ENCODE data around the gene CDK5RAP2.

CDK5RAP2 gene

DNA sequence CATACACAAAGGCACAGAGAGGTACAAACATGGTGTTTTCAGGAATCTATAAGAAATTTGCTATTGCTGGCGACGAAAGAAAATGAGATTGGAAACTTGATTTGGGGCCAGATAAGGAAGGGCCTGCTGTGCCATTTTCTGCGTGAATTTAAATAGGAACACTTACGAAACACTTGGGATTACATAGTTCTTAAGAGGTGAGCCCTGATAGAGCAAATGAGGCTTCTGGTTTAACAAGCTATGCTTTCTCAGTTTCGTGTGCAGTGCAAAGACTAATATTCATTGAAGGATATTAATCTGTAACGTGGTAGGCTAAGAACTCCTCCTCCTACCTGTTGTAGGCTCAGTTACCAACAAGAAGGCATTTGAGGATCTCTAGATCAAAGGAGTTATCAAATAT, 93.1 kb downstream of the CDK5RAP2 start:
- Histone ChIP-seq H2BK5ac (ENCODE audit: low read length) (no peak overlapping the region), H2AFZ (ENCODE audit: low read length) (no peak overlapping the region), H2BK15ac (ENCODE audit: low read length) (no peak overlapping the region), H2BK12ac (ENCODE audit: low read length) (no peak overlapping the region), H3K23ac (ENCODE audit: low read depth, low read length, poor library complexity) (no peak overlapping the region), H3K27me3 (ENCODE audit: control insufficient read depth in 3 of 3, insufficient read depth in 3 of 3, low read depth in 1 of 3, low read length in 3 of 3) (no peaks in the 10 kb centered on the region), H4K8ac (ENCODE audit: low read depth, low read length) (no peak overlapping the region), H3K4ac (ENCODE audit: low read length) (no peak overlapping the region), H3K4me1 (ENCODE audit: control insufficient read depth in 2 of 2, insufficient read depth in 1 of 2, low read depth in 1 of 2, low read length in 2 of 2) (no peaks in the 10 kb centered on the region), H3K18ac (ENCODE audit: low read length) (no peak overlapping the region), H3K9ac (ENCODE audit: low read depth, low read length, poor library complexity) (no peak overlapping the region), H4K91ac (ENCODE audit: low read depth, low read length, poor library complexity) (no peak overlapping the region), H3K4me2 (ENCODE audit: insufficient read depth, low read length, poor library complexity, severe bottlenecking) (no peak overlapping the region), H3K27ac (replicated peaks; ENCODE audit: low read length) (no peak overlapping the region), H3K79me1 (ENCODE audit: low read depth, low read length) (no peaks in the 10 kb centered on the region), H3K9me3 (replicated peaks in 1 of 2; ENCODE audit: control insufficient read depth in 2 of 2, insufficient read depth in 1 of 2, low read depth in 1 of 2, low read length in 2 of 2) (no peaks in the 10 kb centered on the region), H2AK5ac (ENCODE audit: low read depth, low read length) (no peak overlapping the region), H3K14ac (ENCODE audit: low read length) (no peak overlapping the region), H2BK120ac (ENCODE audit: low read depth, low read length) (no peak overlapping the region), H3K4me3 (ENCODE audit: low read length in 2 of 2) (no peak overlapping the region), H3K36me3 (replicated peaks in 1 of 2; ENCODE audit: control insufficient read depth in 2 of 2, insufficient read depth in 2 of 2, low read length in 2 of 2) (peaks cover 32 to 95% of the 10 kb centered on the region in 2 donors)
- DNase-seq (ENCODE audit: low spot score) = no peak
- no CpG with 5 or more reads among the region's 6 CpGs for WGBS, 2 donors (ENCODE audit: extremely low coverage in 2 of 2, insufficient read length in 2 of 2, insufficient replicate concordance in 1 of 2)

DNA sequence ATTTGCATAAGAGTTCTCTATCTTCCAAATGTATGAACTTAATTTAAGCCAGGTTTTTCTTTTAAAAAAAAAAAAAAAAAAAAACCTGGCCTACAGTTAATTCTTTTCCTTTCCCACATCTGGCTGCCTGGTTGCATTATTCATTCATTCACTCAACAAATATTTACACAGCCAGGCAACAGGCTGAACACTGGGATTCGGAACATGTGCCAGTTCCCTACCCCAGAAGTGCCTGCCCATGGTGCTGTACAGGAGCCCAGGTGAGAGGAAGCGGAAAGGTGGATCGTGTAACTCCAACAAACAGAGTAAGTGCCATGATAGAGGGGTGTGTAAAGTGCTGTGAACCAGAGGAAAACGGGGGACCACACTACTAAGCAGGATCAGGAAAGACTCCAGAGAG, 93.6 kb downstream of the CDK5RAP2 start:
- DNase-seq (ENCODE audit: low spot score) = no peak
- Histone ChIP-seq H3K9me3 (replicated peaks in 1 of 2; ENCODE audit: control insufficient read depth in 2 of 2, insufficient read depth in 1 of 2, low read depth in 1 of 2, low read length in 2 of 2) (no peaks in the 10 kb centered on the region), H2AK5ac (ENCODE audit: low read depth, low read length) (no peak overlapping the region), H3K4me1 (ENCODE audit: control insufficient read depth in 2 of 2, insufficient read depth in 1 of 2, low read depth in 1 of 2, low read length in 2 of 2) (no peaks in the 10 kb centered on the region), H3K14ac (ENCODE audit: low read length) (no peak overlapping the region), H2BK120ac (ENCODE audit: low read depth, low read length) (no peak overlapping the region), H3K36me3 (replicated peaks in 1 of 2; ENCODE audit: control insufficient read depth in 2 of 2, insufficient read depth in 2 of 2, low read length in 2 of 2) (peaks cover 32 to 95% of the 10 kb centered on the region in 2 donors), H2BK15ac (ENCODE audit: low read length) (no peak overlapping the region), H3K4me2 (ENCODE audit: insufficient read depth, low read length, poor library complexity, severe bottlenecking) (no peak overlapping the region), H2BK12ac (ENCODE audit: low read length) (no peak overlapping the region), H3K4ac (ENCODE audit: low read length) (no peak overlapping the region), H3K9ac (ENCODE audit: low read depth, low read length, poor library complexity) (no peak overlapping the region), H3K18ac (ENCODE audit: low read length) (no peak overlapping the region), H3K79me1 (ENCODE audit: low read depth, low read length) (no peaks in the 10 kb centered on the region), H3K27ac (replicated peaks; ENCODE audit: low read length) (no peak overlapping the region), H3K27me3 (ENCODE audit: control insufficient read depth in 3 of 3, insufficient read depth in 3 of 3, low read depth in 1 of 3, low read length in 3 of 3) (no peaks in the 10 kb centered on the region), H3K23ac (ENCODE audit: low read depth, low read length, poor library complexity) (no peak overlapping the region), H2BK5ac (ENCODE audit: low read length) (no peak overlapping the region), H2AFZ (ENCODE audit: low read length) (no peak overlapping the region), H4K91ac (ENCODE audit: low read depth, low read length, poor library complexity) (no peak overlapping the region), H4K8ac (ENCODE audit: low read depth, low read length) (no peak overlapping the region), H3K4me3 (ENCODE audit: low read length in 2 of 2) (no peak overlapping the region)
- WGBS, 2 donors (ENCODE audit: extremely low coverage in 2 of 2, insufficient read length in 2 of 2, insufficient replicate concordance in 1 of 2) = no CpG with 5 or more reads among the region's 4 CpGs

DNA sequence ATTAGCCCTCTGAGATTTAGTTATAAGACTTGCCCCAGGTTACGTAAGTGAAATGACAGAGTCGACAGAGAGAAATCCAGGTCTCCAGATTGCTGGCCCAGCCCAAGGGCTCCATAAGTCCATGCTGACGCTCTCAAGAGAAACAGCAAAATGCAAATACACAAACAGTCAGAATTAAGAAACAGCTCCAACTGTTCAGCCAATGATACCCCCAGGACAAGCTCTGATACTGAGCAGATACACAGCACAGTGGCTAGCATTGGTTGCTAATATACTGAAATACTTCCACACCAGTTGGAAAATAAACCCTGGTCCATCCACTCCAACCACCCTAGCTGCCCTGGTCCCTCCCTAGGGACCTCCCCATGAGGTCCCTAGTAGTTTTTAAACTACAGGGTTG, 94.2 kb downstream of the CDK5RAP2 start:
- H2AFZ ChIP-seq (ENCODE audit: low read length) = no peak overlapping the region
- H2AK5ac ChIP-seq (ENCODE audit: low read depth, low read length) = no peak overlapping the region
- H2BK120ac ChIP-seq (ENCODE audit: low read depth, low read length) = no peak overlapping the region
- H4K8ac ChIP-seq (ENCODE audit: low read depth, low read length) = no peak overlapping the region
- no peak overlapping the region for H3K14ac ChIP-seq (ENCODE audit: low read length)
- H3K18ac ChIP-seq (ENCODE audit: low read length) = no peak overlapping the region
- no peak overlapping the region for H3K27ac ChIP-seq (replicated peaks; ENCODE audit: low read length)
- H3K4me3 ChIP-seq (ENCODE audit: low read length in 2 of 2) = no peak overlapping the region
- no peak overlapping the region for H3K4me2 ChIP-seq (ENCODE audit: insufficient read depth, low read length, poor library complexity, severe bottlenecking)
- no peak overlapping the region for H4K91ac ChIP-seq (ENCODE audit: low read depth, low read length, poor library complexity)
- H2BK15ac ChIP-seq (ENCODE audit: low read length) = no peak overlapping the region
- peaks cover 30 to 95% of the 10 kb centered on the region in 2 donors for H3K36me3 ChIP-seq (replicated peaks in 1 of 2; ENCODE audit: control insufficient read depth in 2 of 2, insufficient read depth in 2 of 2, low read length in 2 of 2)
- no peaks in the 10 kb centered on the region for H3K9me3 ChIP-seq (replicated peaks in 1 of 2; ENCODE audit: control insufficient read depth in 2 of 2, insufficient read depth in 1 of 2, low read depth in 1 of 2, low read length in 2 of 2)
- no peak for DNase-seq (ENCODE audit: low spot score)
- H3K79me1 ChIP-seq (ENCODE audit: low read depth, low read length) = no peaks in the 10 kb centered on the region
- WGBS, 2 donors (ENCODE audit: extremely low coverage in 2 of 2, insufficient read length in 2 of 2, insufficient replicate concordance in 1 of 2) = no CpG with 5 or more reads among the region's 3 CpGs
- no peak overlapping the region for H2BK5ac ChIP-seq (ENCODE audit: low read length)
- no peak overlapping the region for H3K23ac ChIP-seq (ENCODE audit: low read depth, low read length, poor library complexity)
- H3K27me3 ChIP-seq (ENCODE audit: control insufficient read depth in 3 of 3, insufficient read depth in 3 of 3, low read depth in 1 of 3, low read length in 3 of 3) = no peaks in the 10 kb centered on the region
- no peak overlapping the region for H2BK12ac ChIP-seq (ENCODE audit: low read length)
- no peak overlapping the region for H3K9ac ChIP-seq (ENCODE audit: low read depth, low read length, poor library complexity)
- H3K4me1 ChIP-seq (ENCODE audit: control insufficient read depth in 2 of 2, insufficient read depth in 1 of 2, low read depth in 1 of 2, low read length in 2 of 2) = no peaks in the 10 kb centered on the region
- no peak overlapping the region for H3K4ac ChIP-seq (ENCODE audit: low read length)

DNA sequence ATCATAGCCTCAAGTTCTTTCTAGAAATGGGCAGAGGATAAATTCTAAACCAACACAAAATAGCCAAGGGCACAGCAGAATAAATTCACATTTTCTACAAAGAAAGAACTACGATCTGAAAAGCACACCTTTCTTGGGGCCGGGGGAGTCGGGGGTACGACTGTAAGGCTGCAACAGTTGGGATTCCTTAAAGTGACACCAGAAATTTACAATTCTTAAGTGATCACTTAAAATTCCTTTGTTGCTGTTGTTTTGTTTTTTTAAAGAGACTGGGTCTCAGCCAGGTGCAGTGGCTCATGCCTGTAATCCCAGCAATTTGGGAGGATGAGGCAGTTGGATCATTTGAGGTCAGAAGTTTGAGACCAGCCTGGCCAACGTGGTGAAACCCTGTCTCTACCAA, 95.8 kb downstream of the CDK5RAP2 start:
- H3K14ac ChIP-seq (ENCODE audit: low read length) = no peak overlapping the region
- H3K36me3 ChIP-seq (replicated peaks in 1 of 2; ENCODE audit: control insufficient read depth in 2 of 2, insufficient read depth in 2 of 2, low read length in 2 of 2) = peaks cover 26 to 90% of the 10 kb centered on the region in 2 donors
- no peaks in the 10 kb centered on the region for H3K27me3 ChIP-seq (ENCODE audit: control insufficient read depth in 3 of 3, insufficient read depth in 3 of 3, low read depth in 1 of 3, low read length in 3 of 3)
- no peaks in the 10 kb centered on the region for H3K4me1 ChIP-seq (ENCODE audit: control insufficient read depth in 2 of 2, insufficient read depth in 1 of 2, low read depth in 1 of 2, low read length in 2 of 2)
- no peak overlapping the region for H3K9ac ChIP-seq (ENCODE audit: low read depth, low read length, poor library complexity)
- no peak overlapping the region for H2BK5ac ChIP-seq (ENCODE audit: low read length)
- no peak overlapping the region for H3K4me3 ChIP-seq (ENCODE audit: low read length in 2 of 2)
- no peaks in the 10 kb centered on the region for H3K79me1 ChIP-seq (ENCODE audit: low read depth, low read length)
- no peak overlapping the region for H2AFZ ChIP-seq (ENCODE audit: low read length)
- H3K18ac ChIP-seq (ENCODE audit: low read length) = no peak overlapping the region
- no peak overlapping the region for H4K91ac ChIP-seq (ENCODE audit: low read depth, low read length, poor library complexity)
- H2BK12ac ChIP-seq (ENCODE audit: low read length) = no peak overlapping the region
- no peak for DNase-seq (ENCODE audit: low spot score)
- no peak overlapping the region for H3K4ac ChIP-seq (ENCODE audit: low read length)
- H3K23ac ChIP-seq (ENCODE audit: low read depth, low read length, poor library complexity) = no peak overlapping the region
- no peak overlapping the region for H2BK15ac ChIP-seq (ENCODE audit: low read length)
- no peak overlapping the region for H3K4me2 ChIP-seq (ENCODE audit: insufficient read depth, low read length, poor library complexity, severe bottlenecking)
- no peak overlapping the region for H2AK5ac ChIP-seq (ENCODE audit: low read depth, low read length)
- no peak overlapping the region for H4K8ac ChIP-seq (ENCODE audit: low read depth, low read length)
- H3K27ac ChIP-seq (replicated peaks; ENCODE audit: low read length) = no peak overlapping the region
- H2BK120ac ChIP-seq (ENCODE audit: low read depth, low read length) = no peak overlapping the region
- no CpG with 5 or more reads among the region's 5 CpGs for WGBS, 2 donors (ENCODE audit: extremely low coverage in 2 of 2, insufficient read length in 2 of 2, insufficient replicate concordance in 1 of 2)
- H3K9me3 ChIP-seq (replicated peaks in 1 of 2; ENCODE audit: control insufficient read depth in 2 of 2, insufficient read depth in 1 of 2, low read depth in 1 of 2, low read length in 2 of 2) = no peaks in the 10 kb centered on the region
